K562 (cell line): Measurements from ENCODE around the gene PGGHG. TPM values are rescaled to one million over a fixed set of nuclear protein-coding genes. Genes with fewer than 3 reads are reported as not detected.
"Not testable (repeated sequence)": the region's sequence is repeated elsewhere in the genome, so short reads cannot be mapped to it uniquely, and the experiment has no call there.

ENCODE experiments used
- ATF1 ChIP-seq, 2 experiments: fragments of 450-650 bp in 1 of 2; IDR thresholded peaks; 2 replicates each; pipeline ENCODE4 v1.6.1; 2016; ENCODE audit warnings: missing compliant biosample characterization in 1 of 2, missing genetic modification characterization in 1 of 2
- BHLHE40 ChIP-seq: IDR thresholded peaks from 2 replicates; pipeline ENCODE4 v1.6.1; 2011; ENCODE audit warnings: low read length, improper control_type of control experiment
- BRD9 ChIP-seq: fragments of 450-650 bp; IDR thresholded peaks from 2 replicates; pipeline ENCODE4 v1.6.1; 2018; ENCODE audit warnings: low read depth; ENCODE audit not compliant: partially characterized antibody
- DACH1 ChIP-seq: fragments of 450-650 bp; IDR thresholded peaks from 2 replicates; pipeline ENCODE4 v1.6.1; 2018; ENCODE audit not compliant: partially characterized antibody
- ERF ChIP-seq: fragments of 450-650 bp; formaldehyde crosslinking; IDR thresholded peaks from 2 replicates; pipeline ENCODE4 v1.4.0; 2020; ENCODE audit warnings: mild to moderate bottlenecking, mixed read lengths
- ETV1 ChIP-seq: fragments of 450-650 bp; conservative IDR thresholded peaks from 2 replicates; pipeline ENCODE4 v1.6.1; 2016; ENCODE audit warnings: missing genetic modification characterization, control low read depth, low read depth, missing compliant biosample characterization
- ETV5 ChIP-seq: sonication (generic); formaldehyde crosslinking; IDR thresholded peaks from 2 replicates; pipeline ENCODE4 v1.4.0; 2020; ENCODE audit warnings: low read depth, mild to moderate bottlenecking, missing genetic modification reagents
- FOXJ2 ChIP-seq: fragments of 200-800 bp; sonication (Bioruptor generic); IDR thresholded peaks from 2 replicates; pipeline ENCODE4 v1.6.1; 2016; ENCODE audit warnings: missing genetic modification characterization, missing compliant biosample characterization
- KLF6 ChIP-seq: fragments of 250-450 bp; sonication (Bioruptor Pico); IDR thresholded peaks from 2 replicates; pipeline ENCODE4 v1.4.0; 2020; ENCODE audit warnings: mild to moderate bottlenecking, moderate library complexity, borderline replicate concordance
- MAFG ChIP-seq: fragments of 450-650 bp; conservative IDR thresholded peaks from 2 replicates; pipeline ENCODE4 v1.6.1; 2016; ENCODE audit warnings: missing genetic modification characterization, missing compliant biosample characterization
- REST ChIP-seq, 2 experiments: fragments of 450-650 bp; formaldehyde crosslinking in 1 of 2; IDR thresholded peaks; 2 replicates each; pipeline versions ENCODE4 v1.4.0 to v1.6.1; 2014 to 2020; ENCODE audit warnings: mild to moderate bottlenecking in 2 of 2, borderline replicate concordance in 1 of 2, low read depth in 1 of 2
- SIN3A ChIP-seq, 2 experiments: fragments of 150-350 bp in 1 of 2; IDR thresholded peaks; 2 replicates each; pipeline ENCODE4 v1.6.1; 2011 to 2016; ENCODE audit warnings: borderline replicate concordance in 2 of 2, low read depth in 2 of 2, low read length in 2 of 2, mild to moderate bottlenecking in 2 of 2, moderate library complexity in 2 of 2; ENCODE audit not compliant: control insufficient read depth in 1 of 2
- TBP ChIP-seq: optimal IDR thresholded peaks from 2 replicates; pipeline ENCODE3; 2011; ENCODE audit warnings: low read depth, low read length, improper control_type of control experiment
- THRAP3 ChIP-seq: fragments of 450-650 bp; IDR thresholded peaks from 2 replicates; pipeline ENCODE4 v1.6.1; 2016; ENCODE audit warnings: mild to moderate bottlenecking, inconsistent platforms, borderline replicate concordance
- XRCC5 ChIP-seq: fragments of 200-400 bp; formaldehyde crosslinking; IDR thresholded peaks from 2 replicates; pipeline ENCODE4 v1.6.1; 2017; ENCODE audit warnings: low read depth, mild to moderate bottlenecking, low read length
- YY1 ChIP-seq, 3 experiments: IDR thresholded peaks; 2 replicates each; pipeline ENCODE4 v1.6.1; 2011; ENCODE audit warnings: low read length in 2 of 3, mild to moderate bottlenecking in 2 of 3, moderate library complexity in 2 of 3, borderline replicate concordance in 1 of 3, control low read depth in 1 of 3, low read depth in 1 of 3; ENCODE audit not compliant: insufficient read depth in 3 of 3, insufficient replicate concordance in 2 of 3, control insufficient read depth in 1 of 3, insufficient read length in 1 of 3; ENCODE audit errors: extremely low read depth in 1 of 3
- ZNF76 ChIP-seq: fragments of 250-450 bp; sonication (Bioruptor Pico); IDR thresholded peaks from 2 replicates; pipeline ENCODE4 v1.4.0; 2020; ENCODE audit warnings: mild to moderate bottlenecking, moderate library complexity, borderline replicate concordance
- polyA plus RNA-seq, 8 experiments: library from polyadenylated mRNA; depleted of rRNA in 4 of 8; stranded (reverse) in 5 of 8; unstranded in 3 of 8; fragments of >200 nt; fragmentation: Nextera tagmentation in 2 of 8; fragmentation: Illumina TruSeq in 1 of 8; extraction: Ambion mirVana in 2 of 8; extraction: Trizol in 1 of 8; gene quantifications; 2 replicates each; pipeline versions ENCODE4 v1.2.1 to v1.2.3, GENCODE V29; 2011 to 2014; ENCODE audit warnings: inconsistent platforms in 1 of 8, missing spikeins in 1 of 8
- total RNA-seq, 7 experiments: library from RNA; depleted of rRNA in 6 of 7; stranded (reverse); fragments of >200 nt in 6 of 7; fragmentation: Illumina TruSeq in 2 of 7; extraction: Trizol in 2 of 7; gene quantifications; 2 replicates each; pipeline versions ENCODE4 v1.2.1 to v1.2.3, GENCODE V29; 2011 to 2021; ENCODE audit warnings: low replicate concordance in 1 of 7

PGGHG gene
- total and polyA plus RNA-seq, 9 of the 15 experiments (the other 6 are each of a cell fraction or from before 2014, with no cell fraction given): 0.38 to 85.1 (median 18.1) TPM

DNA sequence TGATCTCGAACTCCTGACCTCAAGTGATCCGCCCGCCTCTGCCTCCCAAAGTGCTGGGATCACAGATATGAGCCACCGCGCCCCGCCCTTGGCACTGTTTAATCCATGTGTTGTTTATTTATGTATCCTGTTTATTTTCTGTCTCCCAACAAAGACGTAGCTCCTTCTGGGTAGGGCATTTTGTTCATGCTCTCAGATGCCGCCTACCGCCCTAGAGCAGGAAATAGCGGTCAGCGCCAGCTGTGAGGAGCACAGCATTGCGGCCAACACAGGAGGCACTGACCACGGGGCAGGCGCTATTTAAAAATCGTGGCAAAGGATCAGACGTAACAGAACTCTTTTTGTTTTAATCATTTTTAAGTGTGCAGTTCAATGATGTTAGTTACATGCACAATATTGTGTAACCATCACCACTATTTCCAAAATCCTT is 20.2 kb upstream of the PGGHG start (continued):
- TF ChIP-seq REST (IDR thresholded peaks at IDR 0.05; ENCODE audit: borderline replicate concordance) (peak; percentile 68), TBP (peak; percentile 32), ETV5 (CRISPR knock-in tag) (0 out of 2 replicates have a peak, but pooled peaks have one; percentile 3), YY1 (IDR thresholded peaks at IDR 0.05; ENCODE audit: borderline replicate concordance in 1 of 3, control insufficient read depth in 1 of 3, extremely low read depth in 1 of 3, insufficient read depth in 3 of 3, insufficient read length in 1 of 3, insufficient replicate concordance in 2 of 3, low read depth in 1 of 3, low read length in 2 of 3) (peak in 2 of 3 experiments; percentile 27 to 71), THRAP3 (0 out of 2 replicates have a peak, but pooled peaks have one; percentile 1), DACH1 (peak; percentile 78), ATF1 (tag; IDR thresholded peaks at IDR 0.05) (peak; percentile 73), XRCC5 (0 out of 2 replicates have a peak, but pooled peaks have one; percentile 35), SIN3A (IDR thresholded peaks at IDR 0.05; ENCODE audit: borderline replicate concordance in 2 of 2, control insufficient read depth in 1 of 2, low read depth in 2 of 2, low read length in 2 of 2) (peak; percentile 37 to 87; a peak in 1 of 4 replicates), BRD9 (peak; percentile 14), ZNF76 (CRISPR knock-in tag) (peak; percentile 61; the same call in 1 of the 2 replicates), ERF (CRISPR knock-in tag) (0 out of 2 replicates have a peak, but pooled peaks have one; percentile 1), MAFG (tag) (0 out of 2 replicates have a peak, but pooled peaks have one; percentile 14), KLF6 (peak; percentile 17; the same call in 1 of the 2 replicates), ETV1 (tag) (peak; percentile 79), BHLHE40 (0 out of 2 replicates have a peak, but pooled peaks have one; percentile 2), FOXJ2 (tag) (peak; percentile 76; the same call in 1 of the 2 replicates)
- not testable (repeated sequence) for TF ChIP-seq REST (CRISPR knock-in tag; IDR thresholded peaks at IDR 0.05; ENCODE audit: low read depth); ATF1 (CRISPR knock-in tag; IDR thresholded peaks at IDR 0.05)
